Posterior vena cava (tissue), 2 donors: Measurements from ENCODE around the gene SYT7. TPM values are rescaled to one million over a fixed set of nuclear protein-coding genes. Genes with fewer than 3 reads are reported as not detected.

ENCODE experiments used
- DNase-seq: peaks from one replicate; pipeline ENCODE4 v3.0.0-alpha.2; 2020; ENCODE audit warnings: low spot score
- intact Hi-C, 2 donors: fragments of 100-400 bp; cut with DNase I; formaldehyde crosslinking; loops; one replicate each; pipeline versions ENCODE4 v1.14.1 to v1.14.2; 2022 to 2023
- total RNA-seq, 2 donors: library from RNA; stranded (reverse); fragmentation: NEBNext Ultra II Directional; extraction: Animal tissue kit (Norgen Biotek cat#: 25700); gene quantifications; one replicate each; pipeline ENCODE4 v1.2.1, GENCODE V29; 2021
- donor health status: DM: yes; HTN: yes; CAD: no.
- donor health status: DM: yes; HTN: yes; CAD: no.

The SYT7 gene
- total RNA-seq, 2 donors from 2014 or later: 0.71 to 0.93 TPM

- intact Hi-C loops: no loop called here
- DNase-seq: no peak
Measured at GRCh38 chr11:61543606-61544306, 37.1 kb downstream of the SYT7 start.

- no peak for DNase-seq
- intact Hi-C loops: loop anchor here in 1 of 2 donors (1.0 kb wide), 1 partner anchor 39 kb away; the partner anchor contains the start of gene SYT7
Measured at GRCh38 chr11:61542705-61543104, 38.2 kb downstream of the SYT7 start.

GRCh38 chr11:61542024-61542461 is 38.8 kb downstream of the SYT7 start:
- intact Hi-C loops: loop anchor here in 1 of 2 donors (1.0 kb wide), 1 partner anchor 39 kb away; the partner anchor contains the start of gene SYT7
- no peak for DNase-seq

- intact Hi-C loops: no loop called here
- DNase-seq: no peak
Measured at GRCh38 chr11:61541598-61541997, 39.3 kb downstream of the SYT7 start.

- intact Hi-C loops: no loop called here
Measured at GRCh38 chr11:61540528-61540927, 40.3 kb downstream of the SYT7 start.

GRCh38 chr11:61539831-61540357 is 41.0 kb downstream of the SYT7 start:
- intact Hi-C loops: loop anchor here in 1 of 2 donors (5.0 to 10.0 kb wide), 2 partner anchors 95 to 952 kb away; no protein-coding TSS in a partner anchor

More at GRCh38 chr11:61540528-61540927, 40.3 kb downstream of the SYT7 start:
- DNase-seq: no peak

GRCh38 chr11:61539006-61539405 is 41.9 kb downstream of the SYT7 start:
- intact Hi-C loops: loop anchor here in 1 of 2 donors (5.0 to 10.0 kb wide), 2 partner anchors 96 to 953 kb away; no protein-coding TSS in a partner anchor
- no peak for DNase-seq

More at GRCh38 chr11:61539831-61540357, 41.0 kb downstream of the SYT7 start:
- DNase-seq: no peak

GRCh38 chr11:61538636-61538961 is 42.3 kb downstream of the SYT7 start:
- DNase-seq: no peak
- intact Hi-C loops: loop anchor here in 1 of 2 donors (5.0 to 10.0 kb wide), 2 partner anchors 96 to 954 kb away; no protein-coding TSS in a partner anchor

- no peak for DNase-seq
- intact Hi-C loops: loop anchor here in 1 of 2 donors (5.0 to 10.0 kb wide), 2 partner anchors 97 to 955 kb away; no protein-coding TSS in a partner anchor
Measured at GRCh38 chr11:61537326-61537725, 43.5 kb downstream of the SYT7 start.

GRCh38 chr11:61536676-61537270 is 44.1 kb downstream of the SYT7 start:
- no peak for DNase-seq
- intact Hi-C loops: loop anchor here in 1 of 2 donors (5.0 to 10.0 kb wide), 2 partner anchors 98 to 956 kb away; no protein-coding TSS in a partner anchor

- intact Hi-C loops: loop anchor here in 1 of 2 donors (5.0 to 10.0 kb wide), 2 partner anchors 99 to 956 kb away; no protein-coding TSS in a partner anchor
- no peak for DNase-seq
Measured at GRCh38 chr11:61535998-61536675, 44.7 kb downstream of the SYT7 start.

- no peak for DNase-seq
- intact Hi-C loops: loop anchor here in 1 of 2 donors (5.0 to 10.0 kb wide), 2 partner anchors 100 to 957 kb away; no protein-coding TSS in a partner anchor
Measured at GRCh38 chr11:61534933-61535839, 45.7 kb downstream of the SYT7 start.

GRCh38 chr11:61534025-61534932 is 46.6 kb downstream of the SYT7 start:
- DNase-seq: no peak
- intact Hi-C loops: loop anchor here in 1 of 2 donors (10.0 kb wide), 1 partner anchor 101 kb away; no protein-coding TSS in a partner anchor

GRCh38 chr11:61533401-61533800 is 47.5 kb downstream of the SYT7 start:
- intact Hi-C loops: loop anchor here in 1 of 2 donors (10.0 kb wide), 1 partner anchor 101 kb away; no protein-coding TSS in a partner anchor
- no peak for DNase-seq

GRCh38 chr11:61533039-61533375 is 47.9 kb downstream of the SYT7 start:
- no peak for DNase-seq
- intact Hi-C loops: loop anchor here in 1 of 2 donors (10.0 kb wide), 1 partner anchor 102 kb away; no protein-coding TSS in a partner anchor

GRCh38 chr11:61532134-61533038 is 48.5 kb downstream of the SYT7 start:
- no peak for DNase-seq
- intact Hi-C loops: loop anchor here in 1 of 2 donors (10.0 kb wide), 1 partner anchor 102 kb away; no protein-coding TSS in a partner anchor
